Uterus (tissue), 4 donors: ENCODE results near the gene CGNL1. TPM values are rescaled to one million over a fixed set of nuclear protein-coding genes. Genes with fewer than 3 reads are reported as not detected.

Experiments
- DNase-seq, 2 donors: peaks; one replicate each; pipeline ENCODE4 v3.0.0-alpha.2; 2019 to 2020
- H3K27ac ChIP-seq, 2 donors: fragments of 200-600 bp; sonication (generic); 1 replicate in 1 of 2; 2 replicates in 1 of 2; pipeline ENCODE4 v1.5.1; 2016 to 2018
- H3K27me3 ChIP-seq, 2 donors: fragments of 200-600 bp; sonication (generic); one replicate each; pipeline ENCODE4 v1.5.1; 2018 to 2019; ENCODE audit warnings: control low read depth in 1 of 2
- H3K36me3 ChIP-seq, 2 donors: fragments of 200-600 bp; sonication (generic); one replicate each; pipeline ENCODE4 v1.5.1; 2019; ENCODE audit warnings: control low read depth in 1 of 2
- H3K4me1 ChIP-seq, 2 donors: fragments of 200-600 bp; sonication (generic); one replicate each; pipeline ENCODE4 v1.5.1; 2018 to 2019; ENCODE audit warnings: control low read depth in 1 of 2
- H3K4me3 ChIP-seq, 2 donors: fragments of 200-600 bp; sonication (generic); 1 replicate in 1 of 2; 2 replicates in 1 of 2; pipeline ENCODE4 v1.5.1; 2018 to 2019; ENCODE audit warnings: mild to moderate bottlenecking in 1 of 2
- H3K9me3 ChIP-seq, 2 donors: fragments of 200-600 bp; sonication (generic); one replicate each; pipeline ENCODE4 v1.5.1; 2019; ENCODE audit warnings: control low read depth in 1 of 2
- CTCF ChIP-seq, 4 experiments: fragments of 200-600 bp in 2 of 4; fragments of 450-650 bp in 2 of 4; sonication (generic) in 2 of 4; IDR thresholded peaks; one replicate each; pipeline ENCODE4 v1.5.1; 2016 to 2019; ENCODE audit warnings: antibody characterized with exemption in 4 of 4, mild to moderate bottlenecking in 2 of 4, moderate library complexity in 1 of 4
- POLR2A ChIP-seq, 2 donors: fragments of 450-650 bp; IDR thresholded peaks; one replicate each; pipeline ENCODE4 v1.6.1; 2016; ENCODE audit warnings: antibody characterized with exemption in 2 of 2, mild to moderate bottlenecking in 1 of 2, moderate library complexity in 1 of 2
- intact Hi-C: fragments of 100-400 bp; cut with DNase I; formaldehyde crosslinking; loops from one replicate; pipeline ENCODE4 v1.15.1; 2023; ENCODE audit warnings: low total_unique reads
- total RNA-seq, 4 donors: library from RNA; depleted of rRNA in 3 of 4; stranded (reverse); fragments of >200 nt in 3 of 4; gene quantifications; one replicate each; pipeline versions ENCODE4 v1.1.0 to v1.2.4, GENCODE V29; 2014 to 2023
- donor health status: DM: yes; HTN: yes; CAD: no.

The CGNL1 gene
- total RNA-seq, 4 donors from 2014 or later, result 15.1 to 74.4 (median 31.7) TPM

- Histone ChIP-seq H3K4me1 (peaks cover 9 to 13% of the 10 kb centered on the region in 2 donors), H3K4me3 (no peak overlapping the region), H3K27me3 (no peaks in the 10 kb centered on the region), H3K27ac (peak overlapping the region; percentile 70 to 76), H3K9me3 (no peaks in the 10 kb centered on the region), H3K36me3 (no peaks in the 10 kb centered on the region)
- peak; percentile 33 to 39 for DNase-seq
- no peak for TF ChIP-seq CTCF (IDR thresholded peaks at IDR 0.05)
- TF ChIP-seq POLR2A (IDR thresholded peaks at IDR 0.05), result no peak
- intact Hi-C loops, result no loop called here
These were observed 12.2 kb downstream of the CGNL1 start for GRCh38 chr15:57388464-57388863.

GRCh38 chr15:57389991-57390390 is 13.7 kb downstream of the CGNL1 start:
- TF ChIP-seq CTCF (IDR thresholded peaks at IDR 0.05) (no peak), POLR2A (IDR thresholded peaks at IDR 0.05) (no peak)
- Histone ChIP-seq H3K4me1 (peaks cover 0 to 13% of the 10 kb centered on the region in 2 donors), H3K27ac (no peak overlapping the region), H3K4me3 (no peak overlapping the region), H3K9me3 (no peaks in the 10 kb centered on the region), H3K36me3 (no peaks in the 10 kb centered on the region), H3K27me3 (no peaks in the 10 kb centered on the region)
- intact Hi-C loops, result no loop called here
- no peak for DNase-seq

- DNase-seq, result no peak
- Histone ChIP-seq H3K27ac (no peak overlapping the region), H3K4me1 (peaks cover 0 to 13% of the 10 kb centered on the region in 2 donors), H3K27me3 (no peaks in the 10 kb centered on the region), H3K36me3 (no peaks in the 10 kb centered on the region), H3K9me3 (no peaks in the 10 kb centered on the region), H3K4me3 (no peak overlapping the region)
- intact Hi-C loops, result no loop called here
- no peak for TF ChIP-seq POLR2A (IDR thresholded peaks at IDR 0.05)
- no peak for TF ChIP-seq CTCF (IDR thresholded peaks at IDR 0.05)
These were observed 14.3 kb downstream of the CGNL1 start for GRCh38 chr15:57390583-57390982.

GRCh38 chr15:57391537-57391936 is 15.2 kb downstream of the CGNL1 start:
- TF ChIP-seq POLR2A (IDR thresholded peaks at IDR 0.05) (no peak), CTCF (IDR thresholded peaks at IDR 0.05) (no peak)
- no peak for DNase-seq
- intact Hi-C loops, result no loop called here
- no peaks in the 10 kb centered on the region for H3K27me3 ChIP-seq
- no peaks in the 10 kb centered on the region for H3K9me3 ChIP-seq
- H3K36me3 ChIP-seq, result no peaks in the 10 kb centered on the region
- H3K27ac ChIP-seq, result no peak overlapping the region
- H3K4me1 ChIP-seq, result peaks cover 0 to 7% of the 10 kb centered on the region in 2 donors
- no peak overlapping the region for H3K4me3 ChIP-seq

GRCh38 chr15:57393061-57393460 is 16.8 kb downstream of the CGNL1 start:
- H3K27ac ChIP-seq, result peak overlapping the region in 1 of 2 donors; percentile 46
- TF ChIP-seq POLR2A (IDR thresholded peaks at IDR 0.05) (no peak), CTCF (IDR thresholded peaks at IDR 0.05) (no peak)
- no peak overlapping the region for H3K4me3 ChIP-seq
- peaks cover 0 to 7% of the 10 kb centered on the region in 2 donors for H3K4me1 ChIP-seq
- H3K27me3 ChIP-seq, result no peaks in the 10 kb centered on the region
- H3K9me3 ChIP-seq, result no peaks in the 10 kb centered on the region
- H3K36me3 ChIP-seq, result no peaks in the 10 kb centered on the region
- intact Hi-C loops, result no loop called here
- no peak for DNase-seq
